Parathyroid adenoma (tissue), 2 donors: ENCODE results near the gene ZRSR2.
"Not testable (repeated sequence)": the region's sequence is repeated elsewhere in the genome, so short reads cannot be mapped to it uniquely, and the experiment has no call there.

ENCODE experiments used
- H2AFZ ChIP-seq: fragments of 300-600 bp; sonication (generic); one replicate; pipeline ENCODE4 v1.7.0; 2017; ENCODE audit warnings: antibody characterized with exemption, mild to moderate bottlenecking
- H3K27ac ChIP-seq: fragments of 300-600 bp; sonication (generic); one replicate; pipeline ENCODE4 v1.7.0; 2017
- H3K27me3 ChIP-seq: fragments of 300-600 bp; sonication (generic); one replicate; pipeline ENCODE4 v1.7.0; 2017; ENCODE audit warnings: low read length; ENCODE audit not compliant: control insufficient read depth, insufficient read depth
- H3K36me3 ChIP-seq: fragments of 300-600 bp; sonication (generic); one replicate; pipeline ENCODE4 v1.7.0; 2017; ENCODE audit warnings: low read length; ENCODE audit not compliant: control insufficient read depth, insufficient read depth
- H3K4me1 ChIP-seq: fragments of 300-600 bp; sonication (generic); one replicate; pipeline ENCODE4 v1.7.0; 2017; ENCODE audit warnings: control low read depth
- H3K4me2 ChIP-seq: fragments of 300-600 bp; sonication (generic); one replicate; pipeline ENCODE4 v1.7.0; 2017; ENCODE audit warnings: low read length
- H3K4me3 ChIP-seq: fragments of 300-600 bp; sonication (generic); one replicate; pipeline ENCODE4 v1.7.0; 2017; ENCODE audit warnings: low read depth, low read length
- H3K79me2 ChIP-seq: fragments of 300-600 bp; sonication (generic); one replicate; pipeline ENCODE4 v1.7.0; 2017; ENCODE audit warnings: control low read depth
- H3K9ac ChIP-seq: fragments of 300-600 bp; sonication (generic); one replicate; pipeline ENCODE4 v1.7.0; 2017; ENCODE audit warnings: mild to moderate bottlenecking
- H3K9me3 ChIP-seq: fragments of 300-600 bp; sonication (generic); one replicate; pipeline ENCODE4 v1.7.0; 2017; ENCODE audit warnings: low read length; ENCODE audit not compliant: control insufficient read depth
- TF ChIP-seq, protein P1 (sequence below): fragments of 300-600 bp; sonication (generic); IDR thresholded peaks from one replicate; pipeline ENCODE4 v1.7.0; 2017; ENCODE audit warnings: antibody characterized with exemption, mild to moderate bottlenecking
- donor health status: primary hyperparathyroidism.

Gene ZRSR2

DNA sequence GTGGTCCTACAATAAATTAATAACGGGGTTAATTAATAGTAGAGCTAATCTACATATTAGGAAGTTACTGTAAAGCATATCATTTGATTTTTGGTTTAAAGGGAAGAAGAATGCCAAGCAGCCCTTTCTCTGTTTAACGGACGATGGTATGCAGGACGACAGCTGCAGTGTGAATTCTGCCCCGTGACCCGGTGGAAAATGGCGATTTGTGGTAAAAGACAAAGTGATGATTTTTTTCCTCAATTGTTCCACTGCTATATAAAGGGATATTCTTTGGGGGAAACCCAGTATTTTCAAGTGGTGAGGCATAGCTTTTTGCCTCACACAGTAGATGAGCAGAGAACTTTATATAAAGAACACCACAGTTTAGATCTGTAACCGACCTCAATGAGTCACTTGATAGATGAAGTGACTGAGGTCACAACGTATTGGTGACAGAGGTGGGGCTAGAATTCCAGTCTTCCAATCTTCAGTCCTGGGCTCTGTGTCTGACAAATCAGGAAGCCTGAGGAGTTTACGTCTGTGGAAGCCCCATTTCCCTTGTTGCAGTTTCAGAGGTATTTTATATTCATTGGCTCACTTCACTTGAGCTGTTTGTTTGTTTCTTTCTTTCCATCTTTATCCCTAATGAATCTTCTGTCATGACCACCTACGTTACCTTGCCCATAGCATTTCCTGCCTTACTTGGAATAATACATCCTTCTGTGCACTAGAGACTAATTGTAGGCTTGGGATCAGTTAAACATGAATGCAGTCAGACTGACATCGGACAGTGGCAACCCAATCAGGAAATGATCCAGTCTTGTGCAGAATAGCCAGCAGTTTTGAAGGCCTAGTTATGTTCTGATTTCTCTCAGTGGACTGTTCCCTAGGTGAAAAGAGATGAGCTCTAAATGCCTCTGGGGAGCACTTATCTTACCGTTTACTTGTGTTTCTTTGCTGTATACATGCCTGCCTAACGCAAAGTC is 30.1 kb downstream of the ZRSR2 start:
- no peaks in the 10 kb centered on the region for H3K36me3 ChIP-seq
- no peak overlapping the region for H3K27ac ChIP-seq
- TF ChIP-seq, protein P1, sequence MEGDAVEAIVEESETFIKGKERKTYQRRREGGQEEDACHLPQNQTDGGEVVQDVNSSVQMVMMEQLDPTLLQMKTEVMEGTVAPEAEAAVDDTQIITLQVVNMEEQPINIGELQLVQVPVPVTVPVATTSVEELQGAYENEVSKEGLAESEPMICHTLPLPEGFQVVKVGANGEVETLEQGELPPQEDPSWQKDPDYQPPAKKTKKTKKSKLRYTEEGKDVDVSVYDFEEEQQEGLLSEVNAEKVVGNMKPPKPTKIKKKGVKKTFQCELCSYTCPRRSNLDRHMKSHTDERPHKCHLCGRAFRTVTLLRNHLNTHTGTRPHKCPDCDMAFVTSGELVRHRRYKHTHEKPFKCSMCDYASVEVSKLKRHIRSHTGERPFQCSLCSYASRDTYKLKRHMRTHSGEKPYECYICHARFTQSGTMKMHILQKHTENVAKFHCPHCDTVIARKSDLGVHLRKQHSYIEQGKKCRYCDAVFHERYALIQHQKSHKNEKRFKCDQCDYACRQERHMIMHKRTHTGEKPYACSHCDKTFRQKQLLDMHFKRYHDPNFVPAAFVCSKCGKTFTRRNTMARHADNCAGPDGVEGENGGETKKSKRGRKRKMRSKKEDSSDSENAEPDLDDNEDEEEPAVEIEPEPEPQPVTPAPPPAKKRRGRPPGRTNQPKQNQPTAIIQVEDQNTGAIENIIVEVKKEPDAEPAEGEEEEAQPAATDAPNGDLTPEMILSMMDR = no peak
- H3K4me1 ChIP-seq = no peaks in the 10 kb centered on the region
- H3K9ac ChIP-seq = no peak overlapping the region
- H2AFZ ChIP-seq = no peak overlapping the region
- H3K9me3 ChIP-seq = no peaks in the 10 kb centered on the region
- no peaks in the 10 kb centered on the region for H3K79me2 ChIP-seq
- no peaks in the 10 kb centered on the region for H3K27me3 ChIP-seq
- no peak overlapping the region for H3K4me2 ChIP-seq
- no peak overlapping the region for H3K4me3 ChIP-seq

DNA sequence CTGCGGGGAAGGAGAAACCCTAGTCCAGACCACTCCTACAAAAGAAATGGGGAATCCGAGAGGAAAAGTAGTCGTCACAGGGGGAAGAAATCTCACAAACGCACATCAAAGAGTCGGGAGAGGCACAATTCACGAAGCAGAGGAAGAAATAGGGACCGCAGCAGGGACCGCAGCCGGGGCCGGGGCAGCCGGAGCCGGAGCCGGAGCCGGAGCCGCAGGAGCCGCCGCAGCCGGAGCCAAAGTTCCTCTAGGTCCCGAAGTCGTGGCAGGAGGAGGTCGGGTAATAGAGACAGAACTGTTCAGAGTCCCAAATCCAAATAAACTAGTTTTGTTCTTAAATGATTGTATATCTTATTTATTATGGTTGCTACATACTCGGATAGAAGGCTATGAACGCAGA is 32.6 kb downstream of the ZRSR2 start:
- no peak overlapping the region for H3K4me2 ChIP-seq
- no peak overlapping the region for H2AFZ ChIP-seq
- no peaks in the 10 kb centered on the region for H3K4me1 ChIP-seq
- no peaks in the 10 kb centered on the region for H3K9me3 ChIP-seq
- no peak overlapping the region for H3K4me3 ChIP-seq
- no peaks in the 10 kb centered on the region for H3K27me3 ChIP-seq
- H3K9ac ChIP-seq = no peak overlapping the region
- no peak overlapping the region for H3K27ac ChIP-seq
- TF ChIP-seq, protein P1 = no peak
- H3K79me2 ChIP-seq = no peaks in the 10 kb centered on the region
- no peaks in the 10 kb centered on the region for H3K36me3 ChIP-seq

DNA sequence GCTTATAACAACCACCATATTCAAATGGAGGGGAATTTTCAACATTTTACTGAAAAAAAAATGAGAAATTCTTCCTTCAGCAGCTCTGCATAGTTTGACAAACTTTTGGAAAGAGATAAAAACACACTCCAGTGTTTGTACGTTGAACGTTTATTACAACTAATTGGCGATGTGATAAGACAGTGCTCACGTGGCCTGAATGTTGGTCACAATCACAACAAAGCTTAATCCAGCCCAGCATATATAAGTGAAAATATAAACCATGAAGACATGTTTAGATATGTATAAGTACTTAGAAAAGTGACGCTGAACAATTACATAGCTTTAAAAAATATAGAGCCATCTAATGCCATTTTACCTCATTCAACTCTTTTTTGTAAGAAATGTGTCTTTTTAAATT is 35.7 kb downstream of the ZRSR2 start:
- no peaks in the 10 kb centered on the region for H3K9me3 ChIP-seq
- H3K27ac ChIP-seq = no peak overlapping the region

DNA sequence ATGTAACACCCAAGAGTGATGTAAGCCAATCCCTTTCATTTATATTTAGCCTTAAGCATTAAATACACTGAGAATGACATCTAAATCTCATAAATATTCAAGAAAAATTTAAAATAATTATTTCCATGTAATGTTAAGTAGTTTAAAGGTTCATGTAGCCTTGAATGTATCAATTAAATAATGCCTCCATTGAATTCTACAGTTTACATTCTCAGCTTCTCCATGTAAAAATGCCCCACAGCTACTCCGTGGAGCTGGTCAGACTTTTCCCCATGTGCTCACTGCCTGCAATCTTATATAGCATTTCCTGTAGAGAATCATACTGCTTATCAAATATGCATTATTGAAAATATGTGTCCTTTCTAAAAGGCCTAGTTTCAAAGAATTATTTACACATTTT is 38.9 kb downstream of the ZRSR2 start:
- H3K36me3 ChIP-seq = no peaks in the 10 kb centered on the region
- no peak overlapping the region for H2AFZ ChIP-seq
- H3K9ac ChIP-seq = no peak overlapping the region
- no peak overlapping the region for H3K27ac ChIP-seq
- no peaks in the 10 kb centered on the region for H3K4me1 ChIP-seq
- H3K9me3 ChIP-seq = no peaks in the 10 kb centered on the region
- no peak overlapping the region for H3K4me2 ChIP-seq
- TF ChIP-seq, protein P1 = no peak
- no peaks in the 10 kb centered on the region for H3K79me2 ChIP-seq
- no peaks in the 10 kb centered on the region for H3K27me3 ChIP-seq
- H3K4me3 ChIP-seq = no peak overlapping the region

More for the DNA sequence above, 35.7 kb downstream of the ZRSR2 start:
- no peaks in the 10 kb centered on the region for H3K27me3 ChIP-seq
- H2AFZ ChIP-seq = no peak overlapping the region
- H3K9ac ChIP-seq = no peak overlapping the region
- no peak overlapping the region for H3K4me3 ChIP-seq
- TF ChIP-seq, protein P1 = no peak
- H3K4me2 ChIP-seq = no peak overlapping the region
- H3K4me1 ChIP-seq = no peaks in the 10 kb centered on the region
- H3K36me3 ChIP-seq = no peaks in the 10 kb centered on the region
- H3K79me2 ChIP-seq = no peaks in the 10 kb centered on the region

DNA sequence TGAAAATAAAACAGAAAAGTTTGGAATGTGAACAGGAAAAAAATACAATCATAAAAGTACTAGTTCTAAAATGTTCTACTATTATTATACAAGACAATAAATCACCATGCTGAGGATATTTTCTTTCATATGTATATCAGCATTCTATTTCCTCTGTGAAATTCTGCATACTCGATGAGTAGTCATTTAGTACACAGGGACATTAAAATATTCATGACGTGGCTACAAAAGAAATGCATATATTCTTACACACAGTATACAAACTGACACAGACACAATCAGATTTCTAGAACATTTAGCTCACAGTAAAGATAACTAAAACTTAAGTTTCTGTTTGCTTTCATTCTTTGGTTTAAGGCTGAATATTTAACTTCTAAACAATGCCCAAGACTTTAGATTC is 41.1 kb downstream of the ZRSR2 start:
- not testable (repeated sequence) for H3K27me3 ChIP-seq, H2AFZ ChIP-seq, H3K36me3 ChIP-seq, H3K79me2 ChIP-seq, H3K9me3 ChIP-seq, H3K4me3 ChIP-seq, H3K4me1 ChIP-seq, H3K27ac ChIP-seq, H3K4me2 ChIP-seq, H3K9ac ChIP-seq
